Stimulated activated CD8-positive, alpha-beta memory T cell treated with anti-CD3 and anti-CD28 coated beads, Interleukin-12 subunit alpha, Interleukin-12 subunit beta, amount 100 ng/mL, for 1 hour (primary cell): ENCODE measurements around the gene FBXL7.

ENCODE experiments used
- DNase-seq: peaks from one replicate; pipeline ENCODE4 v3.0.0-alpha.2; 2020; ENCODE audit warnings: low read depth

FBXL7 gene

DNA sequence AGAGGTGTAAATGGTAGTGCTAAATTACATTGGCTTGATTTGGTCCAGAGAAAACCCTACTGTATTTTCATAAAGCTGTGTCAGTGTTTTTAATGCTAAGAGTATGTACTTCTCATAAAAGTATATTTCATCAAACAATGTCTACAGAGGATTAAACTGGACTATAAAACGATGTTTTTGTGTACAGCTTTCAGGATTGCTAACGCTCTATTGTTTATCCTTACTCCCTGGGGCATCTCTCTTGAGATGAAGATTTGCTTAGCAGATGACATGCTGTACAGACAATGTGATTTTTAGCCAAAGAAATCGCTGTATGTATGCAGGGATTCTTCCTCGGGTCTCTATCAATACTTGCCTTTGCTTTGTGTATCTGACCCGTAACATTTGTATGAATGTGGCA, 216.0 kb downstream of the FBXL7 start:
- DNase-seq: no peak

DNA sequence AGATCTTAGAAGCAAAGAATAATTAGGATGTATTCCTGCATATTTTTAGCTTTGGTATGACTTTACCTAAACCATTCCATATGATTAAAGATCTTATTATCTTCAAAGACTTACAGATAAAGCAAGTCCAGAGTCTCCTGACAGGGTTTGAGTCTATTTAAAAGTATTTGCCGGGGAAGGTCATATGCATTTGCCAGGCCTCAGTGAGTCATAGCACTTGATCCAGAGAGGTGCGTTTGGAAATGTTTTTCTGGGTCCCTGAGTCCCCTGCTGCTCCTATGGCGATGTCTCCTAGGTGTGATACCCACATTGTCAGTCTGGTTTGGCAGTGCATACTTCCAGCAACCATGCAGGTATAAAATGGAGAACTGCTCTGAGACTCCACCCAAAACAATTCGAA, 217.0 kb downstream of the FBXL7 start:
- no peak for DNase-seq

DNA sequence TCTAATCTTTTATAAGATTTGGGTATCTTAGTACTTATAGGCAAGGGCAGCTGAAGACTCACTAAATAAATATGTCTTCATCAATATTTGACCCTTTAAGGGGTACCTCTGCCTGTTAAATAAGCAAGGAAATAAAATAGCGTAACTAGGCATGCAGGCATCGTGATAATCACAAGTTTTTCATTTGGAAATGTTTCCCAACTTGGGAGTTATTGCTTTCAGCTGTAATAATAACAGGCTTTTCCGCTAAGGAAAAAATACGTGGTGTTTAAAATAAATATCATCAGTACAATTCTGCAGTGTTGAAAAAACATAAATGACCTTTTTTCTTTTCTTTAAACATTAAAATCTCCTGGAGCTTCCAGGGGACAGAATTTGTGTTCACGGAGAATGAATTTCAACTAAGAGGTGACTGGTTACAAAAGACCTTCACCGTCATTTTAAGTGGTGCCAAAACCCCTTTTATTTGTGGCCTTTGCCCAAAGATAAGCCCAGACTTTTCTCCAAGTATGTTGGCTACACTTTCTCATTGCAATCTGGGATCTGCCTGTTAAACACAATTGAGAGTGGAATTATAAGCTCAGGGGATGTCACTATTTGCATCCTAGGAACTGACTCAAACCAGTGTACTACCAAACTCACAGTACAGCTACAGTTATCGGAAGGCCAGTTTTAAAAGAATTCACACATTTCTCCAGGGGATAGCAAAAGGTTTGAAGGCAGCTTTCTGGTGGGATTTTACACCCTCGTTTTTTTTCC, 218.6 kb downstream of the FBXL7 start:
- no peak for DNase-seq

DNA sequence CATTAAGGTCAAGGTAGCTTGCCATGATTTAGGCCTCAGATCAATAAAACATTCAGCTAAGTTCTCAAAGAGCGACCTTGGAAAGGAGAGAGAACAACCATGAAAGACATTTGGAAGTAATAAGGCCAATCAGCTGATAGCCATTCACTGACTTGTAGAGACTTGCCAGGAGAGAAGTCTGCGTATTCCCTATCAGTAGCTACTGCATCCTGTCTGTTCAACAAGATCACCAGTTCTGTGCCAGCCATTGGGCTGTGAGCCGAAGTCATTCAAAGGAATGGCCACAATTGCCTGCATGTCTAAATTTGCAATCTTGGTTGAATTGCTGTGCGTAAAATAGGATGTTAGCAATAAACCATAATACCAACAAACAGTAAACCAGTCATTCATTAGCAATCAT, 219.8 kb downstream of the FBXL7 start:
- no peak for DNase-seq

DNA sequence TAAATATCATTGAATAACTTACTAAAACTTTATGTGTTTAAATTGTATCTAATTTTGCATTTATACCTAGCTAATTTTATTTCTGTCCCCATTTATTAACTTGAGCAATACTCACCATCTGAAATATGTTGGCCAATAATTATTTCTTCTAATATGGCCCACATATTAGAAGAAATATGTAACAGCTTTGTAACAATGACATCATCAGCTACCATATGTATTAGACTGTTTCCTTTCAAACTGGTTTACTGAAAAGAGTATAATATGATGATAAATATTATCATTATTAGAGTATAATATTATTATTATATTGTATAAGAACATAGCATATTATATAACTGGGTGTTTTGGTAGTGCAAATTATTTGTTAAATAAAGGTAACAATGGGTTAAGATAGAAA, 220.5 kb downstream of the FBXL7 start:
- DNase-seq: no peak

DNA sequence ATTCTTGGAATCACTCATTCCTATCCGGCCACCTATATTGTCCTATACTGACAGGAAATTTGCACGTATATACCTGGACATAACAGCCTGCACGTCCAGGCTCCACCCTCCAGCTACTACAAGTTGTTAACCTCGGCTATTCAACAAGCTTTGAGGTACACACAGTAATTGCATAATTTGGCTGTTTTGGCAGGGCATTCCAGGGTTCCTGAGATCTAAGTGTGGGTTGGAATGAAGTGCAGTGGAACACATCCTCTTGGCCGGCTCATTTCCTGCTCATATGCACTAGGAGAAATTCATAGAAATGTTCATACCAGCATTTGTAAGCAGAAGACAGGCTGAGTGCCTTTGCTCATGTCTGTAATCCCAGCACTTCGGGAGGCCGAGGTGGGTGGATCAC, 222.3 kb downstream of the FBXL7 start:
- no peak for DNase-seq

DNA sequence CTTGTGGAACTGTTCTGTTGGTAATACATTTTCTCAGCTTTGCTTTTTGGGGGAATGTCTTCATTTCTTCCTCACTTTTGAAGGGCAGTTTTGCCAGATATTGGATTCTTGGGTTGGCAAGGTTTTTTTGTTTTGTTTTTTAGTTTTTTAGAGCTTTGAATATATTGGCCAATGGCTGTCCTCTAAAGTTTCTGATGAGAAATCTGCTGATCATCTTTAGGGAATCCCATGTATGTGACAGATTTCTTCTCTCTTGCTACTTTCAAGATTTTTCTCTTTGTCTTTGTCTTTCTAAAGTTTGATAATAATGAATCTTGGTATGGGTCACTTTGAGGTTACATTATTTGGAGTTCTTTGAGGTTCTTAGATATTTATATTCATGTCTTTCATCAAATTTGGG, 227.4 kb downstream of the FBXL7 start:
- DNase-seq: no peak

DNA sequence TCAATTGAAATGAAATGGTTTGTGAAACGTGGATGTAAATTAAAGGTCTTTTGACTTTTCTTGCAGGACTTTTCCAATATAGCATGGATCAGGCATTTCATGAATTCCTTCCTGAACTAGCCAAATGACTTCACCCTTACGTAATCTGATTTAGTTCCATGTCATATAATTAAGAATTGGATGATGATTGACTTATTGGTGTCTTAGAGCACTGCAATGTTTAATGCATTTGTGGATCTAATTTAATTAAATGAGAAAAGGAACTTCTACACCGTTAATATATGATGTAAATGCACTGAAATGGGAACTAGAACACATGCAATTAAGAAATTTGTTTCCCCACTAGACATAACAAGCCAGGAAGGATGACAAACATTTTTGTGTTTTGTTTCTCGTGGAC, 228.8 kb downstream of the FBXL7 start:
- no peak for DNase-seq

DNA sequence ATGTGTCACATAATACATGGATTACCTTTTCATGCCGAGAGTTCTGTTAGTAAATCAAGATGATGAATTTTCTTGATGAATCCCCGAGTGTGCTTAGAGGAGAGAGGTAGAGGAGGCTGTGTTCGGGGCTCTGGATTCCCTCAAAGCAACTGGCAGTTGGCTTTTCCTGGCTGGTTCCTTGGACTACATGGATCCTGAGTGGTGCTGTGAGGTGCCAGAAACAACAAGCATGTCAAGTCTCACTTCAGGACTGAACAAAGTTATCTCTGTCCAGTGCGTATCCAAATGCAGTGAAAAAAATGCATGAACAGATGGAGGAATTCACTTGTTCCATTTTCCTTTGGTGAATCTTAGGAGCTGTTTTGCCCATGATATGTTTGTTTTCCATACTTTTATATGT, 231.7 kb downstream of the FBXL7 start:
- DNase-seq: no peak

DNA sequence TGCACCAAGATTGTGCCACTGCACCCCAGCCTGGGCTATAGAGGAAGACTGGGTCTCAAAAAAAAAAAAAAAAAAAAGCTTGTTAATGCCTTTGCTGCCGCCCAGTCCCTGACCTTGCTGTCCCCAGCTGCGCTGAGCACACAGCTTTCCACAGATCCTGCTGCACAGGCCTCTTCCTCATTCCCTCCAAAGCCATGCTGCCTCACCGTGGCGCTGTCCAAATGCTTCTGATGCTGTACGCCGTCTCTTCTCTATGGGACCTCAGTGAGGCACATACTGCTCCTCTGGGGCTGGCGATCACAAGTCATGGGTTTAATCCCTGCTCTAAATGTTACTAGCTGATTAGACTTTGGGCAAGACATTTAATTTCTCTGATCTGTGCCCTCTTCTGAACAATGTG, 234.1 kb downstream of the FBXL7 start:
- DNase-seq: no peak

DNA sequence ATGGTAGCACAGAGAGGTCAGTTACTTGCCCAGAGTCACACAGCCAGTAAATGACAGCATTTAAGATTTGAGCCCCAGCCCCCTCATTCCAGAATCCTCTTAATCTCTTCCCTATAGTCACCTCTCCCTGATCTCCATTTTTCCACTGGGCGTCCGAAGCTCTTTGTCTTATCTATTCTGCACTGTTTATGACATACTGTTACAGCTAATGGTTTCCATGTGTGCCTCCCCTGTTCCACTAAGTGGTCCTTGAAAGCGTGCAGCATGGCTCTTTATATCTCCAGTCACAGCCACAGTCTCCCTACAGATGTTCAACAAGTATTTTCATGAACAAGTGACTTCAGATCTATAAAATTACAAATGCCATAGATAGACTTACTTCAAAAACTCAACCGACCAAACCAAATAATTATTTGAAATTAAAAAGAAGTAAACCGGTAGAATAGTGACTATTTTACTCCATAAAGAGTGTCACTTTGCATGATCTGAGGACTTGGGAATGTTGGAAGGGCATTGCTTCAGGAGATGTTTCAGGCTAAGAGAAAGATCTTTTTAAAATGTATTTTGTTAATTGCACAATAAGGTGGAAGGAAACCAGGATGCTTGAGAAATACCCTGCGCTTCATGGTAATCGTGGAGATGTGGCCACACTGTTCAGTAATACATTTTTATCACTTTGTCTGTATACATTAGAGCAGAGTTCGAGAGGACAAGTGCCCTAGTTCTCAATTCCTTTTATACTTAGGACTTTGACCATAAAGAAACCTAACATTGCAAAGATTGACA, 237.2 kb downstream of the FBXL7 start:
- DNase-seq: no peak

DNA sequence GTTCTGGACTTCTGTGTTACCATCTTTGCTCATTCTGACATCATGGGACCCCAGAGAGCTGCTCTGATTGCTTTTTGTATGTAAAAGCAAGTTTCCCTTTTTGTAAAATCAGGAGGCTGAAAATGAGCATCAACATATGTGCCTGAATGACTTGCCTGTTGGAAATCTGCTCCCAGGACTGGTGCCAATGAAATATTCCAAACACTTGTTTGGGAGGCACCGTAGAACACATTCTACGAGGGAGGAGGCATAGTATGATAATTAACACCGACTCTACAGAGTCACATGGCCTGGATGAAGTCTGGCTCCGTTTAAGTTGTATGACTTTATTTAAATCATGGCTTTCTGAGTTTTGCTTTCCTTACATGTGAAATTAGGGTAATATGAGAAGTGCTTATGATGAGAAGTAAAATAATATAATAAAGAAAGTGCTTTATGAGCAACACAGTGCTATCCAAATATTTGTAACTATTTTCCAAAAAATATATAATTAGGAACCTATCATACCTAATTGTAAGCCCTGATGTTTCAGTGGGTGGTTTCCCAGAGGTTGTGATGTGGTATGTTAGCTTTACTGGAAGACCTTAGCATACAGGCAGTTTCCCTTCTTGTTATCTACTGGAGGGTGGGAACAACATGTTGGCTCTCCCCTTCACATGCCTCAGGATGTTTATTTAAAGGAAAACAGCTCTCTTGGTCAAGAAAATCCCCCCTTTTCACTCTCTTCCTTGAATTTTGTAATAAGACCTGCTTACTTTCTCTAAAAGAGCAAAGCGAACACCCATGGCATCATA, 238.1 kb downstream of the FBXL7 start:
- DNase-seq: no peak

DNA sequence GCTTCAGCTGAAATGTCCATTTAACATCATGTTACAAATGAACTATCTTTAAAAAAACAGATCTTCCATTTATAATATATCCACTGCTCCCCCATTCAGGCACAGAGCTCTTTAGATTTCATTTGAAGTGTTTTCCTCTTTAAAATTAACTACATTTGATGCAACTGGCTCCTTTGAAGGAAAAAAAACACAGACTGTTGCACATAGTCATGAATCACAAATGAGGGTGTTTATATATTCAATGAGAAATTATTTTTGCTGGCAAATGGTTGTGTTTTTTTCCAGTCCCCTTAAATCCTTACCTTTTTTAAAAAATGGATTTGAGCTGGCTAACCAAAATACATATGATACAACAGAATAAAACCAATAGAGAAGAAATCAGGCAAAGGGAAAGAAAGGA, 240.4 kb downstream of the FBXL7 start:
- no peak for DNase-seq

DNA sequence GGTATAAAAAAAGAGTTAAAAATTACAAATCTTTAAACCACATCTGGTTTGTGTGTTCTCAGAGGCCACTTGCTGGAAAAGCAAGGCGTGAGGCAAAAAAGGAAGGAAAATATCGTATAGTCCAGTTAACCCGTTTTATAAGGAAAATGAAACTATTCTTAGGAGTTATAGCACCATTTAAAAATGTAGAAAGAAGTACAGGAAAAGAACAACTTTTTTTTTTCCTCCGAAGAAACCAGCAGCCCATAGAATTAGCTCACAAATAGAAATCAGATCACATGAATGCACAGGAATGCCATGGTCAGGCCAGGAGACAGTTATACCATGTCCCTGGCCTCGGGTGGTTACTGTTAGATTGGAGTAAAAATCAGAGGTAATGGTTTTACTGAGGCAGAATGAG, 241.6 kb downstream of the FBXL7 start:
- DNase-seq: no peak

DNA sequence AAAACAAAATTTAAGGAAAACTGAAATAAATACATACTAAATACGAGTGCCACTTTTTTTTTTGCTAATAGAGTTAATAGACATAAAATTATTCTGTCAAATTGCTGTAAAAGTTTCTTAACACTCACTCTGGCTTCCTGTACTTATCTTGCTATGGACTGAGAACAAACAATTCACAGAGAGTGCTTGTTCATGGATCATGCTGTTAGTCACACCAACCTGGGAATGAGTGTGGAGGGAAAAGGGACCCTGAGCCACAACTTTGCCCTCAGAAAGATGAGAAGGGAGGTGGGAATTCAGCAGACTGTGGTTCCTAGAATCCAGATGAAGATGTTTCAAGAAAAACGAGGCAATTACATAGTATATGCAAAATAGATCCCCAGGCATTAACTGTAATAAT, 246.9 kb downstream of the FBXL7 start:
- no peak for DNase-seq

DNA sequence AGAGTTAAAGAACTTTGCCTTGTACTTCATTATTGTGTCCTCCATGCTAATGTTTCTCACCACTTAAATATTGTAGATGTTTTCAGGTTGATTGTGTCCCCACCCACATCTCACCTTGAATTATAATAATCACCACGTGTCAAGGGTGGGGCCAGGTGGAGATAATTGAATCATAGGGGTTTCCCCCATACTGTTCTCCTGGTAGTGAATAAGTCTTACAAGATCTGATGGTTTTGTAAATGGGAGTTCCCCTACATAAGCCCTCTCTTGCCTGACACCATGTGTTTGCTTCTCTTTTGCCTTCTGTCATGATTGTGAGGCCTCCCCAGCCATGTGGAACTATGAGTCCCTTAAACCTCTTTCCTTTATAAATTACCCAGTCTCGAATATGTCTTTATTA, 248.3 kb downstream of the FBXL7 start:
- no peak for DNase-seq

DNA sequence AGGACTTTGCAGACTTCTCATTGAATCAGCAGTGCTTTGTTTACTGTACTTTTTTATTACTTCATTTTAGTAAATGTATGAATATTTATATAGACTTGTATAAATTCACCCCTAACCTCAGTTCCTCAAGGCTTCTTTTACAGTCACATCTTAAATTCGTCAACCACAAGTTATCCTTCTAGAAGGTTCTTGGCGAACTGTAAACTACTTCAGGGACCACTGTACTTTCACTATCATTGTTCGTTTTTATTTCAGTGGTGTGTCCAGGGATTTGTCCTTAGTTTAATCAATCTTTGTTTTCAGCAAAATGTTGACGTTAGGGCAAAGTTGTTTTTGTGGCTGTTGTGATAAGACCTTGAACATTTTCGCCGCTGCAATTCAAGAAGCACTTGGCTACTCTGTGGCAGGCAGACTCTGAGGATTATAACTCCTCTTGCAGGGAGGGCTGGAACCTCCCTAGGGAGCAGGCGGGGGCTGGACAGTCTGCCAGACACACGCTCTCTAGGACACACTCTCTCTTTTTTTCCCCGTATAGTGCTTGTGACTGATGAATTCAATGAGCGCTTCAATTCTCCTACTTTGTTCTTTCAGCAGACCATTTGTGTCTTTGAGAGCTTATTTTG, 252.8 kb downstream of the FBXL7 start:
- DNase-seq: no peak

DNA sequence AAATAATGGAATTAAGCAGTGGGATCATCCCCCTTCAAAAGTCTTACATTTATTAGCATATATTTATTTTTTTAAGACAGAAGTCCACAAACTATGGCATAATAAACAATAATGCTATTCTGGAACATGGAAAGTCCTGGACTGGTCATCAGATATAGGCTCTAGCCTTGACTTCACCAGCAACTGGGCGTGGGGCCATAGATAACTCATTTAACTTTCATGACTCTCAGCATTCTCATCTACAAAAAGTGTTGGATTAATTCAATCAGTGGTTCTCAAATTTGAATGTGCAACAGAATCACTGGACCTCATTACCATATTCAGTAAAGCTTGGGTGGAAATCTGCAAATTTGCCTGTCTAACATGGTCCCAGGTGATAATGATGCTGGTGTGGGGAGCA, 253.8 kb downstream of the FBXL7 start:
- DNase-seq: no peak

DNA sequence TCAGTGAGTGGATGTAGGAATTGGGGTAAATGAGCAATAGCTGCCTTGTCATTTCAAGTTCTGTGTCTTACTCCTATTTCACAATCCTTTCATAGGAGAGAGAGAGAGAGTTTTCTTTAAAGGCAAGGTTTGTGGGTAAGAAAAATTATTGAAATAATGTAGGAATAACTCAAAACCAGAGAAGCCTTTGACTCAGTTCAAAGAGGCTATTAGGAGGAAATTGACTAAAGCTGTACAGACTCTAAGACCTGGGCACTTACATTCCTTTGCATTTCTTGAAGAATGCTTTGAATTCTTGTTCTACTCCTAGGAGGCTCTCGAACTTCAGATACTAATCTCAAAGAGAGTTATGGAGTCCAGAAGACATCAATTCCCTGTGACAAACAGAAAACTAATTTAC, 257.1 kb downstream of the FBXL7 start:
- no peak for DNase-seq

DNA sequence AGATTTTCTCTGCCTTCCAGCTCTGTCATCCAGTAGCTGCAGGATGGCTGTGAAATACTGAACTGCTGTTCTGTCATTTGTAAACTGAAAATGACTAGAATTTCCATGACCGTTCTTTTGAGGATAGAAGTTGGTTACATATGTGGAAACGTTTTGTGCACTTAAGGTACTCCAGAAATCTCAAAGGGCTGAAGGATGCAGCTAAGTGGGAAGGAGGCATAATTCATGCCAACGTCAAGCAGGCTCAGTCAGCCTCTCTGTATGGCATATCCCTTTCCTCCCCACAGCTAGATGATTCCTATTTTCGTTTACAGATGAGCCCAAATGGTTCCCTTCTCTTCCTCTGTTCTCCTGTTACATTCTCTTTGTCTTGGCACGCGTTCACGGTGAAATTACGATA, 257.6 kb downstream of the FBXL7 start:
- DNase-seq: no peak

DNA sequence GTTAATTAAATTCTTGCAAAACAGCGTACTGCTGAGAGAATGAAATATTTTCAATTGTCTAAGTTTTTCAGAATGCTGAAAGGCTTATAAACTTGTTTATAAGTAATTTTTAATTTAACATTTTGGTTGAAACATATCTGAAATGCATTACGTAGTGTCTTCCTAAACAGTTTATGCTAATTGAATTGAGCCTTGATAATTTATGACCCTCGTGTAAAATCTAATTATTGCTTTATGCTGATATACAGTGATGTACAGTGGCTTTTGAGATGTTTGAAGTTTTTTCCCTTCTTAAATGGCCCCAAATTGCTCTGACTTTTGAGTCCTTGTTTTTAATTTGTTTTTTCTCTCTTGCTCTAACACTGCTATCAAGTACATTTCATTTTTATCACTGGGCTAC, 262.7 kb downstream of the FBXL7 start:
- no peak for DNase-seq

DNA sequence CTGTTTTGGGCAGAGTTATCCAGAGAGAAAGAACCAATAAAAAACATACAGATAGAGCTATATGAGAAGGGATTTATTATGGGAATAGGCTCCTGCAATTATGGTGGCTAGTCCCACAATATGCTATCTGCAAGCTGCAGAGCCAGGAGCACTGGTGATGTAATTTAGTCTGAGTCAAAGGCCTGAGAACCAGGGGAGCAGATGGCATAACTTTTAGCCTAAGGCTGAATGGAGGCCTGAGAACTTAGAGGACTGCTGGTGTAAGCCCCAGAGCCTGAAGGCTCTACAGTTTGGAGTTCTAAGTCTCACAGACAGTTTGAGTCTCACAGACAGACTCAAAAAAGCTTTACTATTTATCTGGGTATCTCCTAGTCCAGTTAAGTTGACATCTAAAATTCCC, 263.8 kb downstream of the FBXL7 start:
- DNase-seq: no peak

DNA sequence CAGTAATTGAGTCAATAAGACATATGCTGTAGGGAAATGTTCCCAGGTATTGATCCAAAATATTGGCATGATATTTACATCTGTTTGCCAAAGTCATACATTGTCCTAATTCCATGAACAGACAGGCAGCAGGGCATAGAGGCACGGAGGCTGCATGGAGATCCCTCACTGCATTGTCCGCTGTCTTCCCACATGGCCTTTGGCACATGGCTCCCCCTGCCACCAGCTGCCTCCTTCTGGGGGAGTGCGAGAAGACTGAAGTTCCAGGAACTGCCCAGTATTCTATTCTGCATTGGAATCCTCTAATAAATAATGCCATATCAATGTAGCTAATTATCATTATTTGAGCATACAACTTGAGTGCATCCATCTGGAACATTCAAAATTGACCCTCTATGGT, 269.0 kb downstream of the FBXL7 start:
- no peak for DNase-seq
